DND-41 (cell line): ENCODE data around the gene GALP.

Experiments
- EZH2 ChIP-seq: IDR thresholded peaks from 3 replicates; pipeline ENCODE4 v1.6.1; 2012; ENCODE audit warnings: borderline replicate concordance, low read depth, mild to moderate bottlenecking, moderate library complexity, low read length, inconsistent platforms; ENCODE audit not compliant: severe bottlenecking
- TF ChIP-seq, protein P1 (sequence below): IDR thresholded peaks from 2 replicates; pipeline ENCODE4 v1.5.1; 2012; ENCODE audit warnings: borderline replicate concordance, low read length, moderate library complexity, mild to moderate bottlenecking; ENCODE audit not compliant: poor library complexity, severe bottlenecking; ENCODE audit errors: extremely low read depth

DNA sequence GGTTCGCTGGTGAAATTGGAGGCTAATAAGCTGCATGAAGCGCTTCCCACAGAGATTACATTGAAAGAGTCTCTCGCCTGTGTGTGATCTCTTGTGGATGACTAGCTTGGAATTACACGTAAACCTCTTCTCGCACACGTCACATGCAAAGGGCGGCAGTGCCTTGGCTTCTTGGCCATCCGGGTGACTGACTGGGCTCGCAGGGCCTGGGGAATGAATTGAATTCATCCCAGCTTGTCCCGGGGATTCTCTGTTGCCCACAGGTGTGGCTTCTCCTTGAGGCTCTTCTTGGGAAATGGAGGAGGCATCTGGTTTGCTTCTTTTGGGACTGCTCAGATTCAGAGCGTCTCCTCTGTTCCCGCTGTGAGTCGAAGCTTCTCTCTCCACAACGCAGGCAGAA lies 46.0 kb downstream of the GALP start:
- TF ChIP-seq EZH2 = no peak
- TF ChIP-seq, protein P1, sequence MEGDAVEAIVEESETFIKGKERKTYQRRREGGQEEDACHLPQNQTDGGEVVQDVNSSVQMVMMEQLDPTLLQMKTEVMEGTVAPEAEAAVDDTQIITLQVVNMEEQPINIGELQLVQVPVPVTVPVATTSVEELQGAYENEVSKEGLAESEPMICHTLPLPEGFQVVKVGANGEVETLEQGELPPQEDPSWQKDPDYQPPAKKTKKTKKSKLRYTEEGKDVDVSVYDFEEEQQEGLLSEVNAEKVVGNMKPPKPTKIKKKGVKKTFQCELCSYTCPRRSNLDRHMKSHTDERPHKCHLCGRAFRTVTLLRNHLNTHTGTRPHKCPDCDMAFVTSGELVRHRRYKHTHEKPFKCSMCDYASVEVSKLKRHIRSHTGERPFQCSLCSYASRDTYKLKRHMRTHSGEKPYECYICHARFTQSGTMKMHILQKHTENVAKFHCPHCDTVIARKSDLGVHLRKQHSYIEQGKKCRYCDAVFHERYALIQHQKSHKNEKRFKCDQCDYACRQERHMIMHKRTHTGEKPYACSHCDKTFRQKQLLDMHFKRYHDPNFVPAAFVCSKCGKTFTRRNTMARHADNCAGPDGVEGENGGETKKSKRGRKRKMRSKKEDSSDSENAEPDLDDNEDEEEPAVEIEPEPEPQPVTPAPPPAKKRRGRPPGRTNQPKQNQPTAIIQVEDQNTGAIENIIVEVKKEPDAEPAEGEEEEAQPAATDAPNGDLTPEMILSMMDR = peak; percentile 1
